ENCODE measurements around the gene RTL1. TPM values are rescaled to one million over a fixed set of nuclear protein-coding genes. Genes with fewer than 3 reads are reported as not detected.

The RTL1 gene
- total RNA-seq, 1 experiment from 2014 or later, result not detected

- Histone ChIP-seq H2BK5ac (ENCODE audit: insufficient read length, low read length) (no peak overlapping the region), H2BK12ac (ENCODE audit: insufficient read length, low read depth, low read length) (no peak overlapping the region), H2BK120ac (ENCODE audit: low read depth, low read length, poor library complexity, severe bottlenecking) (no peak overlapping the region), H3K14ac (ENCODE audit: insufficient read depth, low read length) (no peak overlapping the region; the same call in 1 of the 2 replicates), H2AFZ (ENCODE audit: low read length) (no peak overlapping the region), H4K20me1 (ENCODE audit: control insufficient read depth, insufficient read depth, insufficient read length) (no peaks in the 10 kb centered on the region), H4K5ac (ENCODE audit: insufficient read length, low read depth, low read length) (no peak overlapping the region), H3K4me1 (ENCODE audit: insufficient read depth, low read length) (peaks cover 2% of the 10 kb centered on the region; the same call in 1 of the 2 replicates), H3K9me3 (ENCODE audit: control insufficient read depth, low read depth, low read length) (no peaks in the 10 kb centered on the region), H3K56ac (ENCODE audit: insufficient read length, low read depth, low read length) (no peak overlapping the region), H3K27ac (ENCODE audit: insufficient read length, low read depth, low read length) (no peak overlapping the region), H3K79me2 (ENCODE audit: insufficient read depth, low read length) (no peaks in the 10 kb centered on the region), H2AK5ac (ENCODE audit: insufficient read length, low read length) (no peak overlapping the region), H3K23me2 (ENCODE audit: insufficient read length, low read depth, low read length, poor library complexity, severe bottlenecking) (peaks cover 7% of the 10 kb centered on the region), H4K8ac (replicated peaks; ENCODE audit: insufficient read length, low read depth, low read length) (no peak overlapping the region), H2BK20ac (ENCODE audit: low read depth, low read length, poor library complexity, severe bottlenecking) (no peak overlapping the region), H3K18ac (ENCODE audit: insufficient read length, low read depth, low read length) (no peak overlapping the region), H3K9ac (ENCODE audit: extremely low read depth, insufficient read length, low read length) (no peak overlapping the region), H3K23ac (ENCODE audit: insufficient read length, low read depth, low read length) (no peak overlapping the region), H3K4ac (ENCODE audit: low read depth, low read length) (no peak overlapping the region), H3K79me1 (ENCODE audit: insufficient read depth, low read depth, low read length, poor library complexity, severe bottlenecking) (no peaks in the 10 kb centered on the region), H3K27me3 (ENCODE audit: insufficient read depth, low read length) (no peaks in the 10 kb centered on the region), H3K4me2 (ENCODE audit: insufficient read depth, insufficient read length, low read length) (no peak overlapping the region), H2BK15ac (ENCODE audit: low read depth, low read length) (no peak overlapping the region), H3T11ph (ENCODE audit: low read length) (no peak overlapping the region), H4K91ac (ENCODE audit: insufficient read length, low read depth, low read length) (no peak overlapping the region)
- peaks cover 25 to 47% of the 10 kb centered on the region in 2 experiments for H3K4me1 Mint-ChIP-seq
- no peaks in the 10 kb centered on the region; a peak in 1 of 5 replicates for H3K9me3 Mint-ChIP-seq
- DNase-seq, result peak; percentile 23
- WGBS (ENCODE audit: extremely low coverage, insufficient read length, low lambda C conversion rate), result no CpG with 5 or more reads among the region's 22 CpGs
- H3K36me3 Mint-ChIP-seq (ENCODE audit: insufficient read depth in 1 of 3, low read depth in 3 of 3), result no peaks in the 10 kb centered on the region; a peak in 1 of 7 replicates
- no peak overlapping the region for H3K4me3 Mint-ChIP-seq
- peaks cover 22% of the 10 kb centered on the region for H3K27me3 Mint-ChIP-seq (ENCODE audit: low read depth)
- TF ChIP-seq CTCF (conservative IDR thresholded peaks at IDR 0.05), result no peak
- no peak overlapping the region for H3K27ac Mint-ChIP-seq
These were observed 7.0 kb downstream of the RTL1 start for GRCh38 chr14:100896369-100897060.

All from H9 (cell line).